GM21515 (cell line): ENCODE measurements around the gene AP1G2.
"Not testable (repeated sequence)": the region's sequence is repeated elsewhere in the genome, so short reads cannot be mapped to it uniquely, and the experiment has no call there.

Source experiments
- ATAC-seq: cut with Tn5 transposase; IDR thresholded peaks from one replicate; pipeline ENCODE4 v1.9.1; 2021; ENCODE audit not compliant: unreplicated experiment

AP1G2 gene

DNA sequence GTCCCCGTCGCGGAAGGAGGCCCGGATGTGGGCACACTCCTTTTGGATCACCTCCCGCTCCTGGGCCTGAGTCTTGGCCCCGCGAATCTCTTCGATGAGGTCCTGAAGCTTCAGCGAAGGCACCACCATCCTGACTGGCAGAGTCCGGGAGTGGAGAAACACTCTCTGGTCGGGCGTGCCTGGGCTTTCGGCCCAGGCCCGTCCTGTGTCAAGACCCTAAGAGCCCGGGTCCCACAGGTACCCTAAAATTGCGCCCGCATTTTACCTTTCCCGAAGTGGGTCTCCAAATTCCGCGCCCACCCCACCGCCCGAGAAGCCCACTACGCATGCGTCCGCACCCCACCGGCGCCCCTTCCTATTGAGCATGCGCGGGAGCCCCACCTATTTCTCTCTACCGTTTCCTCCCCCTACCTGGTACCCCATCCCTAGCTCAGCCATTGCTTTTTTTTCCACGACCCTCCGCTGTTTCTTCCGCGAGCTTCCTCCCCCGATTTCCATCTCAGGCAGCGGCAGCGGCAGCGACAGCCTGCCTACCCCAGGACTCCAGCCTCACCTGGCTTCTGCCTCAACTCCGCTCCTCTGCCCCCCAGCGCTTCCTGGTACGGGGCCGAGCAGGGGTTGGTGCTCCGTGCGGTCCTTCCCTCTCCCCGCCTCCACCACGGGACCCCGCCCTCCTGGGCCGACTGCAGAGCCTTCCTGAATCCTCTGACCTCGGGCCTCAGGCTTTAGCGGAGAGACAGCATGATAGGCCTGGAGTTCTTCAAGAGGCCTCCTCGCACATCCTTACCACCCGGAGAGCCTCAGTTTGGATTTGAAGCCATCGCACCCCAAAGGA lies at the start of gene AP1G2:
Gene AP1G2, minus strand, starts transcription at position 606 of the 835 bp plus-strand sequence. Its CDS starts 477 bp downstream, at position 129.
- peak; percentile 83 for ATAC-seq

GRCh38 chr14:23615856-23616255 lies 48.3 kb upstream of the AP1G2 start:
- no peak for ATAC-seq

DNA sequence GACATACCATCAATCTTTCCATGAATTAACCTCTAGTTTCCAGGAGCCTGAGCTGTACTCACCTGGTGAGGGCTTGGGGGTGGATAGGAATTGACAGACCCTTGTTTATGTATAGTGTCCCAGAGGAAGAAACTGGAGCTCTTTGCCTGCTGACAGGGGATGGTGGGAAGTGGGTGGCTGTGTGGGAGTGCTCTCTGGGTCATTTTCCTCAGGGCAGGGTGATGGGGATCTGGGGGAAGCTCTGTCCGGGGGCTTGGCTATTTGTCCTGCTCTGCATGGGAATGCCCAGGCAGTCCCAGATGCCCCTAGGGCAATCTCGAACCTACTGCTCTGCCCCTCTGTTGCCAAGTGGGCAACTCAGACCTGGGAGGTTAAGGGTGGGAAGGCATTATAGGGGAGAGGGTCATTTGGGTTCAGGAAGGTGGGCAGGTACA lies 46.8 kb upstream of the AP1G2 start:
- no peak for ATAC-seq

- ATAC-seq: no peak
Observed at GRCh38 chr14:23613242-23614070, 45.9 kb upstream of the AP1G2 start.

DNA sequence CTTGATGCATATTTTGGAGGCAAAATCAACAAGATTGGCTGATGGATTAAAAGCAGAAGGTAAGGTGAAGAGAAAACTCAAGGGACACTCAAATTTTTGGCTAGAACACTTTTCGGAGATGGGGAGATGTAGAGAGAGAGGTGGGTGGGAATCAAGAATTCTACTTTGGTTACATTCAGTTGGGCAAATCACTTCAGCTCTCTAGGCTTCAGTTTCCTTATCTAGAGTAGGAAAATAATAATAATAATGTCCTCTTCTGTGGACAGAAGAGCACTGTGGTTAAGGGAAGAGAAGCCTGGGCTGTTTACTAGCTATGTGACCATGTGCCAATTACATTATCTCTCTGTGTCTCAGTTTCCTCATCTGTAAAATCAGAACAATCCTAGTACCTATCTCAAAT lies 45.2 kb upstream of the AP1G2 start:
- no peak for ATAC-seq

DNA sequence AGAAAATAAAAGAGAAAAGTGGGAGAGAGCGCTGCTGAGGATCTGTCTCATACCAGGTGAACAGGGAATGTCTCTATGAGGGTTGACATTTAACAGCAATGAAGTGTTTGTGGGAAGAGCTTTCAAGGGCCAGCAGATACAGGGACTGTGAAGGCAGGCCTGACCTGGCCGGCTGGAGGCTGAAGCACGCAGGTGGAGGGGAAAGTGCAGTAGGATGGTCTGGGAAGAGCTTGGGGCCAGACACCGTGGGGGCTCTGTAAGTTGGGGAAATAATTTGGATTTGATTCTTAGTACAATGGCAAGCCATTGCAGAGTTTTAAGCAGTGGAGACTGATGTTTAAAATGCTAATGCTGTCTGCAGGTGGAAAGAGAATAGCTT lies 44.8 kb upstream of the AP1G2 start:
- no peak for ATAC-seq

- no peak for ATAC-seq
Observed at GRCh38 chr14:23610815-23611289, 43.3 kb upstream of the AP1G2 start.

GRCh38 chr14:23610090-23610814 lies 42.7 kb upstream of the AP1G2 start:
- no peak for ATAC-seq

- ATAC-seq: not testable (repeated sequence)
Observed at GRCh38 chr14:23609411-23610089, 42.0 kb upstream of the AP1G2 start.

- ATAC-seq: no peak
Observed at GRCh38 chr14:23609001-23609400, 41.4 kb upstream of the AP1G2 start.

- no peak for ATAC-seq
Observed at GRCh38 chr14:23608454-23608853, 40.9 kb upstream of the AP1G2 start.

- ATAC-seq: peak; percentile 78
Observed at GRCh38 chr14:23605931-23606585, 38.5 kb upstream of the AP1G2 start.

DNA sequence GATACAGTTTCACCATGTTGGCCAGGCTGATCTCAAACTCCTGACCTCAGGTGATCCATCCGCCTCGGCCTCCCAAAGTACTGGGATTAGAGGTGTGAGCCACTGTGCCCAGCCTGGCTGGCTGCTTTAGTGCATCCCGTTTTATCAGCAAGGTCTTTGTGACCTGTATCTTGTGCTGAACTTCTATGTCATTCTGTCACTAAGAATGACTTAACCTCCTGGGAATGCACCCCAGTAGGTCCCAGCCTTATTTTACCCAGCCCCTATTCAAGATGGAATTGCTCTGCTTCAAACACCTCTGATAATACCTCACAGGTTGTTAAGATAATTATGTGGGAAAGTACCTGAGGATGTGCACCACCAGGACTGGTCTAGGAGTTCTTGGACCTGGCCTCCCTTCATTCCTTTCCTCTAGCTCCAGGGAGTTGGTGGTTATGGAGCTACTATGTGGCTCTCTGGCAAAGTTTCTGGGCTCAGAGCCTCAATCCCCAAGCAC lies 37.1 kb upstream of the AP1G2 start:
- ATAC-seq: no peak

DNA sequence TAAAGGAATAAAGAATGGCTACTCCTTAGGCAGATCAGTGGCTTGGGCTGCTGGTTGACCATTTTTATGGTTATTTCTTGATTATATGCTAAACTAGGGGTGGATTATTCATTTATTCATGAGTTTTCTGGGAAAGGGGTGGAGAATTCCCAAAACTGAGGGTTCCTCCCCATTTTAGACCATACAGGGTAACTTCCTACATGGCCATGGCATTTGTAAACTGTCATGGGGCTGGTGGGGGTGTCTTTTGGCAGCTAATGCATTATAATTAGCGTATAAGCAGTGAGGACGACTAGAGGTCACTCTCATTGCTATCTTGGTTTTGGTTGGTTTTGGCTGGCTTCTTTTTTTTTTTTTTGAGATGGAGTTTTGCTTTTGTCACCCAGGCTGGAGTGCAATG lies 36.6 kb upstream of the AP1G2 start:
- no peak for ATAC-seq

GRCh38 chr14:23603103-23603502 lies 35.5 kb upstream of the AP1G2 start:
- no peak for ATAC-seq

GRCh38 chr14:23602181-23603095 lies 34.8 kb upstream of the AP1G2 start:
- no peak for ATAC-seq

DNA sequence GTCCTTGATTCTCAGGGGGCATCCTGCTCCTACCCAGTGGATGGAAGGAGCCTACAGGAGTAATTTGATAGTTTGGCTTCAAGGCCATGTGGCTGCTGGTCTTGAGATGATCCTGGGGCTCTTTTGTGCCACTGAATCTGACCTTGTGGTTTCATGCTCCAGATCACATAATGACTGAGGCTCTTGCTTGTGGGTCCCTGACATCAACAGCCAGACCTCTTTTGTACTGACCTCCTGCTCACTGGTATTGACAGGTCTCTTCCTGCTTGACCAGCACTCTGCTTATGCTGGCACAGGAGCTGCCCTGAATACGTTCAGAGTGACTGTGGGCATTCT lies 34.2 kb upstream of the AP1G2 start:
- no peak for ATAC-seq

DNA sequence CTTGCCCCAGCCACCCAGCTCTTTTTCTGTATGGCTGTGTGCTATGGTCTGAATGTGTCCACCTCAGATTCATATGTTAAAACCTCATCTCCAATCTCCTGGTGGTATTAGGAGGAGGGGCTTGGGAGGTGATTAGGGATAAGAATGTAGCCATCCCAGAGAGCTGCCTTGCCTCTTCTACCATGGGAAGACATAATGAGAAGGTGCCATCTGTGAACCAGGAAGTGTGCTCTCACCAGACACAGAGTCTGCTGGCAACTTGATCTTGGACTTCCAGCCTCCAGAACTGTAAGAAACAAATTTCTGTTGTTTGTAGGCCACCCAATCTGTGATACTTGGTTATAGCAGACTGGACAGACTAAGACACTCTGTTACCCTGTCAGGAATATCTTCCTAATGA lies 33.8 kb upstream of the AP1G2 start:
- no peak for ATAC-seq

DNA sequence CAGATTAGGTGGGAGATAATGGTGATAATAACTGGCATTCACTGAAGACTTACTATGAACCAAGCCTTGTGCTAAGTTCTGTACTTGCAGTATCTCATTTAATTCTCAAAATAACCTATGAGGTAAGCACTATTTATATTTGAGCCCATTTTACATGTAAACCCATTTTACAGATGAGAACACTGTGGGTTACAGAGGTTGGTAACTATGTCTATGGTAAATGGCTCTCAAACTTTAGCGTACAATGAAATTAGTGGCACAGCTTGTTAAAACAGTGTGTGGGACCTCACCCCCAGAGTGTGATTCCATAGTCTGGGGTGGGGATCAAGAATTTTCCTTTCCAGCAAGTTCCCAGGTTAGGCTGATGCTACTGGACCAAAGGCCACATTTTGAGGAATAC lies 33.2 kb upstream of the AP1G2 start:
- no peak for ATAC-seq
